AG04449 (cell line): ENCODE results near the gene COL5A3.

Source experiments
- CTCF ChIA-PET: fragments of 350-600 bp; formaldehyde crosslinking; extraction: SDS; loops from one replicate; lab custom pipeline; 2021; ENCODE audit warnings: antibody characterized with exemption; lab: Yijun Ruan, JAX
- POLR2A ChIA-PET: fragments of 400-600, 350-600 bp; formaldehyde crosslinking; extraction: SDS; loops from one replicate; lab custom pipeline; 2020; ENCODE audit warnings: antibody characterized with exemption, inconsistent platforms; lab: Yijun Ruan, JAX
- DNase-seq: peaks from one replicate; pipeline ENCODE4 v3.0.0-alpha.2; 2010; ENCODE audit warnings: low read depth, low spot score
- H3K4me3 ChIP-seq: 2 replicates; pipeline ENCODE4 v1.5.1; 2011; ENCODE audit warnings: low read depth, mild to moderate bottlenecking, control low read depth, low read length
- CTCF ChIP-seq: IDR thresholded peaks from one replicate; pipeline ENCODE4 v1.5.1; 2011; ENCODE audit warnings: mild to moderate bottlenecking, moderate library complexity, low read length, control low read depth, inconsistent platforms; ENCODE audit not compliant: insufficient read depth; ENCODE audit errors: missing control alignments

Gene COL5A3

GRCh38 chr19:9995084-9995483 is 15.2 kb downstream of the COL5A3 start:
- DNase-seq: no peak
- ChIA-PET CTCF (no interaction called here), POLR2A (no interaction called here)
- no peak for TF ChIP-seq CTCF
- H3K4me3 ChIP-seq: no peak overlapping the region

GRCh38 chr19:9991425-9992191 is 18.7 kb downstream of the COL5A3 start:
- no peak for TF ChIP-seq CTCF
- ChIA-PET CTCF (interaction anchor here (0.8 to 13.1 kb wide), 4 partner anchors 9 to 59 kb away, joined by 3 to 147 read pairs (median 5); no protein-coding TSS in a partner anchor), POLR2A (no interaction called here)
- no peak overlapping the region for H3K4me3 ChIP-seq
- DNase-seq: no peak

GRCh38 chr19:9989504-9989903 is 20.8 kb downstream of the COL5A3 start:
- DNase-seq: no peak
- CTCF ChIA-PET: interaction anchor here (0.7 to 13.1 kb wide), 3 partner anchors 11 to 59 kb away, joined by 3 to 147 read pairs (median 4); no protein-coding TSS in a partner anchor
- H3K4me3 ChIP-seq: no peak overlapping the region
- POLR2A ChIA-PET: no interaction called here
- no peak for TF ChIP-seq CTCF

GRCh38 chr19:9986787-9987281 is 23.5 kb downstream of the COL5A3 start:
- no peak for TF ChIP-seq CTCF
- DNase-seq: no peak
- CTCF ChIA-PET: interaction anchor here (1.3 to 13.1 kb wide), 5 partner anchors 10 to 54 kb away, joined by 3 to 147 read pairs (median 7); no protein-coding TSS in a partner anchor
- no peak overlapping the region for H3K4me3 ChIP-seq
- POLR2A ChIA-PET: interaction anchor here (0.5 kb wide), 1 partner anchor 12 kb away, joined by 3 read pairs; no protein-coding TSS in a partner anchor

GRCh38 chr19:9981406-9982260 is 28.7 kb downstream of the COL5A3 start:
- CTCF ChIA-PET: interaction anchor here (0.8 to 13.1 kb wide), 2 partner anchors 18 kb away, joined by 3 to 147 read pairs; no protein-coding TSS in a partner anchor
- POLR2A ChIA-PET: no interaction called here
- H3K4me3 ChIP-seq: no peak overlapping the region
- TF ChIP-seq CTCF: no peak
- DNase-seq: no peak
